GM06990 (cell line): Measurements from ENCODE around the gene OR51F2.
"Not testable (repeated sequence)": the region's sequence is repeated elsewhere in the genome, so short reads cannot be mapped to it uniquely, and the experiment has no call there.

Experiments
- DNase-seq: peaks from one replicate; pipeline ENCODE4 v3.0.0-alpha.2; 2011; ENCODE audit not compliant: insufficient read length; ENCODE audit errors: extremely low read depth
- H3K27me3 ChIP-seq: replicated peaks from 2 replicates; pipeline ENCODE4 v1.6.0; 2011; ENCODE audit warnings: low read length; ENCODE audit not compliant: control insufficient read depth, insufficient read depth
- H3K36me3 ChIP-seq: 2 replicates; pipeline ENCODE4 v1.5.1; 2011; ENCODE audit warnings: low read length; ENCODE audit not compliant: control insufficient read depth, insufficient read depth
- H3K4me3 ChIP-seq: replicated peaks from 2 replicates; pipeline ENCODE4 v1.5.1; 2011; ENCODE audit warnings: low read depth, mild to moderate bottlenecking, control low read depth, low read length
- CTCF ChIP-seq: IDR thresholded peaks from 2 replicates; pipeline ENCODE4 v1.5.1; 2011; ENCODE audit warnings: low read length, control low read depth, mild to moderate bottlenecking, inconsistent platforms; ENCODE audit not compliant: insufficient read depth, poor library complexity, severe bottlenecking

The OR51F2 gene

GRCh38 chr11:4821021-4821420, at the start of gene OR51F2:
Gene OR51F2, plus strand, starts transcription at chr11:4821321. Its CDS starts 101 bp downstream, at chr11:4821422.
- no peak for DNase-seq
- no peaks in the 10 kb centered on the region; the same call in 1 of the 2 replicates for H3K27me3 ChIP-seq
- no peak within 1 kb of the TSS for H3K4me3 ChIP-seq
- no peaks in the 10 kb centered on the region for H3K36me3 ChIP-seq
- no peak for TF ChIP-seq CTCF

- no peaks in the 10 kb centered on the region for H3K36me3 ChIP-seq
- TF ChIP-seq CTCF: no peak
- H3K4me3 ChIP-seq: no peak overlapping the region
- no peaks in the 10 kb centered on the region for H3K27me3 ChIP-seq
- no peak for DNase-seq
Measured at GRCh38 chr11:4782454-4782853, 38.7 kb upstream of the OR51F2 start.

- Histone ChIP-seq H3K36me3 (no peaks in the 10 kb centered on the region), H3K4me3 (no peak overlapping the region), H3K27me3 (peaks cover 2% of the 10 kb centered on the region; the same call in 1 of the 2 replicates)
- no peak for TF ChIP-seq CTCF
- no peak for DNase-seq
Measured at GRCh38 chr11:4797206-4797605, 23.9 kb upstream of the OR51F2 start.

GRCh38 chr11:4798427-4799183, 22.5 kb upstream of the OR51F2 start:
- TF ChIP-seq CTCF: no peak
- Histone ChIP-seq H3K36me3 (no peaks in the 10 kb centered on the region), H3K4me3 (no peak overlapping the region), H3K27me3 (peaks cover 2% of the 10 kb centered on the region; the same call in 1 of the 2 replicates)
- no peak for DNase-seq

GRCh38 chr11:4801316-4801715, 19.8 kb upstream of the OR51F2 start:
- not testable (repeated sequence) for DNase-seq, H3K27me3 ChIP-seq, H3K4me3 ChIP-seq, H3K36me3 ChIP-seq

- H3K27me3 ChIP-seq: no peaks in the 10 kb centered on the region
- no peaks in the 10 kb centered on the region for H3K36me3 ChIP-seq
- no peak for TF ChIP-seq CTCF
- DNase-seq: no peak
- no peak within 1 kb of the TSS for H3K4me3 ChIP-seq
Measured at GRCh38 chr11:4804280-4804679, 16.8 kb upstream of the OR51F2 start, which contains the start of gene OR52R1. Gene OR52R1, minus strand, starts transcription at chr11:4804380. Its CDS starts 0 bp downstream, at chr11:4804380.
